WTC11 (cell line): ENCODE results near the gene PIK3R4. TPM values are rescaled to one million over a fixed set of nuclear protein-coding genes. Genes with fewer than 3 reads are reported as not detected.
A peak's percentile ranks its signal among the peaks of the same experiment; 100 is the strongest.

ENCODE experiments used
- ATAC-seq: fragments of 200-7000 bp; cut with Tn5 transposase; 2 replicates; pipeline ENCODE4 v1.10.0; 2021; ENCODE audit warnings: mild to moderate bottlenecking, moderate library complexity
- CTCF ChIA-PET: fragments of 300-600 bp; sonication (Branson Sonifier 250); formaldehyde crosslinking; loops from one replicate; lab custom pipeline; 2021; ENCODE audit warnings: antibody characterized with exemption; lab: Charles Lee
- POLR2A ChIA-PET: fragments of 350-600 bp; sonication (Branson Sonifier 250); formaldehyde crosslinking; loops from one replicate; lab custom pipeline; 2021; ENCODE audit warnings: antibody characterized with exemption; lab: Charles Lee
- DNase-seq: peaks from one replicate; pipeline ENCODE4 v3.0.0; 2021; ENCODE audit warnings: low spot score
- H3K27ac Mint-ChIP-seq: 2 replicates; pipeline ENCODE4 v1.8.0; 2021; ENCODE audit warnings: mixed read lengths
- H3K27me3 Mint-ChIP-seq: 2 replicates; pipeline ENCODE4 v1.8.0; 2021; ENCODE audit warnings: low read depth, mild to moderate bottlenecking, moderate library complexity, mixed read lengths
- H3K36me3 Mint-ChIP-seq: 2 replicates; pipeline ENCODE4 v1.8.0; 2021; ENCODE audit warnings: mixed read lengths
- H3K4me1 Mint-ChIP-seq: 2 replicates; pipeline ENCODE4 v1.8.0; 2022; ENCODE audit warnings: mixed read lengths
- H3K4me3 Mint-ChIP-seq: 2 replicates; pipeline ENCODE4 v1.8.0; 2021; ENCODE audit warnings: mild to moderate bottlenecking, moderate library complexity, mixed read lengths
- H3K9me3 Mint-ChIP-seq: 2 replicates; pipeline ENCODE4 v1.8.0; 2021; ENCODE audit warnings: mixed read lengths
- CBFB ChIP-seq: sonication (generic); formaldehyde crosslinking; IDR thresholded peaks from 2 replicates; pipeline ENCODE4 v1.8.1; 2022; ENCODE audit warnings: mild to moderate bottlenecking, low read depth, missing genetic modification reagents
- ESRRA ChIP-seq: sonication (generic); formaldehyde crosslinking; IDR thresholded peaks from 2 replicates; pipeline ENCODE4 v1.8.1; 2022; ENCODE audit warnings: mild to moderate bottlenecking, missing genetic modification reagents, borderline replicate concordance
- JUN ChIP-seq: sonication (generic); formaldehyde crosslinking; IDR thresholded peaks from 2 replicates; pipeline ENCODE4 v1.8.0; 2023; ENCODE audit warnings: mild to moderate bottlenecking, missing genetic modification reagents
- NR1H2 ChIP-seq: sonication (generic); formaldehyde crosslinking; IDR thresholded peaks from 2 replicates; pipeline ENCODE4 v1.9.0; 2021; ENCODE audit warnings: mild to moderate bottlenecking, moderate library complexity, missing genetic modification reagents
- OVOL2 ChIP-seq: fragments of 250-450 bp; sonication (Bioruptor Pico); IDR thresholded peaks from 2 replicates; pipeline ENCODE4 v1.9.0; 2021; ENCODE audit warnings: mild to moderate bottlenecking, borderline replicate concordance
- TCF7 ChIP-seq: sonication (generic); formaldehyde crosslinking; IDR thresholded peaks from 2 replicates; pipeline ENCODE4 v1.8.0; 2022; ENCODE audit warnings: mild to moderate bottlenecking, low read depth, missing genetic modification reagents, moderate library complexity
- TEAD4 ChIP-seq: sonication (generic); formaldehyde crosslinking; IDR thresholded peaks from 2 replicates; pipeline ENCODE4 v1.8.0; 2022; ENCODE audit warnings: mild to moderate bottlenecking, missing genetic modification reagents
- ZNF317 ChIP-seq: sonication (generic); formaldehyde crosslinking; IDR thresholded peaks from 2 replicates; pipeline ENCODE4 v1.8.1; 2023; ENCODE audit warnings: low read depth, mild to moderate bottlenecking, moderate library complexity, missing genetic modification reagents, borderline replicate concordance
- ZNF671 ChIP-seq: fragments of 250-450 bp; sonication (Bioruptor Pico); IDR thresholded peaks from 2 replicates; pipeline ENCODE4 v1.8.0; 2021; ENCODE audit warnings: mild to moderate bottlenecking
- total RNA-seq: library from RNA; stranded (reverse); gene quantifications from 3 replicates; pipeline ENCODE4 v1.2.3, GENCODE V29; 2021
- TF ChIP-seq, protein P1 (sequence below): sonication (generic); formaldehyde crosslinking; IDR thresholded peaks from 2 replicates; pipeline ENCODE4 v1.8.1; 2023; ENCODE audit warnings: mild to moderate bottlenecking, moderate library complexity, missing genetic modification reagents
- TF ChIP-seq, protein P2 (sequence below): sonication (generic); formaldehyde crosslinking; IDR thresholded peaks from 2 replicates; pipeline ENCODE4 v1.8.1; 2022; ENCODE audit warnings: missing genetic modification reagents, borderline replicate concordance
- TF ChIP-seq, protein P3 (sequence below): sonication (generic); formaldehyde crosslinking; IDR thresholded peaks from 2 replicates; pipeline ENCODE4 v1.8.1; 2023; ENCODE audit warnings: mild to moderate bottlenecking, missing genetic modification reagents, moderate library complexity
- TF ChIP-seq, protein P4 (sequence below): sonication (generic); formaldehyde crosslinking; IDR thresholded peaks from 2 replicates; pipeline ENCODE4 v1.8.1; 2022; ENCODE audit warnings: mild to moderate bottlenecking, missing genetic modification reagents, moderate library complexity, borderline replicate concordance
- TF ChIP-seq, protein P5 (sequence below): sonication (generic); formaldehyde crosslinking; IDR thresholded peaks from 2 replicates; pipeline ENCODE4 v1.8.0; 2023; ENCODE audit warnings: missing genetic modification reagents, mild to moderate bottlenecking, borderline replicate concordance
- TF ChIP-seq, protein P6 (sequence below): fragments of 200-600 bp; IDR thresholded peaks from 2 replicates; pipeline ENCODE4 v1.8.0; 2022; ENCODE audit warnings: antibody characterized with exemption
- TF ChIP-seq, protein P7 (sequence below): sonication (generic); formaldehyde crosslinking; IDR thresholded peaks from 2 replicates; pipeline ENCODE4 v1.8.0; 2022; ENCODE audit warnings: mild to moderate bottlenecking, missing genetic modification reagents
- TF ChIP-seq, protein P8 (sequence below): fragments of 250-450 bp; sonication (Bioruptor Pico); IDR thresholded peaks from 2 replicates; pipeline ENCODE4 v1.8.0; 2021; ENCODE audit warnings: mild to moderate bottlenecking
- TF ChIP-seq, protein P9 (sequence below): fragments of 250-450 bp; sonication (Bioruptor Pico); IDR thresholded peaks from 2 replicates; pipeline ENCODE4 v1.9.0; 2021; ENCODE audit warnings: mild to moderate bottlenecking

PIK3R4 gene
- total RNA-seq, 1 experiment from 2014 or later: 41.5 TPM

DNA sequence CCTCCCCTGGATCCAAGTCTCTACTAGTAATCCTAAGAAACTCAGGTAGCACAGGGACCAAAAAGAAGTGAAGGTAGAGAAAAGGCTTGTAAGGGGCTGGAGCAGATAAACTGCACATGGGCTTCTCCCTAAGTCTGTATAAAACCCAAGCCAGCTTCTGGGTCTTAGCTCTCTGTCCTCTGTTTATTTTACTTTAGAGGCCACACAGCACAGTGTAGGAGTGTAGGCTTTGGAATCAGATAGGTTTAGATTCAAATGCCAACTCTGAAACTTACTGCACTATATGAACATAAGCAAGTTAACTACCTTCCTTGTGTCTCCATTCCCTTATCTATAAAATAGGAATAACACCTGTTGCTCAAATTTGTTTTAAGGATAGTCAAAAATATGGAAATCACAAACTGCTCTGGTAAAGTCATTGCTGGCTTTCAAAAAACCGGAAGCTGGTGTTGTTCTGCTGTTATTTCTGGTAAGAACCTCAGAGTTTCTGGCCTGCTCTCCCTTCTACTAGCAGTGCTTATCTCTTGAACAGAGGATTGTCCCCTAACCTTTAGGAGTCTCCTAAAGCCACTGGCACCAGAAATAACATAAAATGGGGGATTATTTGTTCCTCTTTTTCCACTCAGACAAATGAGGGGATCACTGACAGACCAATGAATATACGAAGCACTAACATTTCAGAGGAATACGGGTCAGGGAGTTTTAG is 33.8 kb downstream of the PIK3R4 start:
- Mint-ChIP-seq H3K27me3 (no peaks in the 10 kb centered on the region), H3K36me3 (peaks cover 48% of the 10 kb centered on the region), H3K4me1 (no peaks in the 10 kb centered on the region), H3K9me3 (no peaks in the 10 kb centered on the region), H3K27ac (peak overlapping the region; percentile 10; the same call in 1 of the 2 replicates), H3K4me3 (no peak overlapping the region)
- TF ChIP-seq, protein P1, sequence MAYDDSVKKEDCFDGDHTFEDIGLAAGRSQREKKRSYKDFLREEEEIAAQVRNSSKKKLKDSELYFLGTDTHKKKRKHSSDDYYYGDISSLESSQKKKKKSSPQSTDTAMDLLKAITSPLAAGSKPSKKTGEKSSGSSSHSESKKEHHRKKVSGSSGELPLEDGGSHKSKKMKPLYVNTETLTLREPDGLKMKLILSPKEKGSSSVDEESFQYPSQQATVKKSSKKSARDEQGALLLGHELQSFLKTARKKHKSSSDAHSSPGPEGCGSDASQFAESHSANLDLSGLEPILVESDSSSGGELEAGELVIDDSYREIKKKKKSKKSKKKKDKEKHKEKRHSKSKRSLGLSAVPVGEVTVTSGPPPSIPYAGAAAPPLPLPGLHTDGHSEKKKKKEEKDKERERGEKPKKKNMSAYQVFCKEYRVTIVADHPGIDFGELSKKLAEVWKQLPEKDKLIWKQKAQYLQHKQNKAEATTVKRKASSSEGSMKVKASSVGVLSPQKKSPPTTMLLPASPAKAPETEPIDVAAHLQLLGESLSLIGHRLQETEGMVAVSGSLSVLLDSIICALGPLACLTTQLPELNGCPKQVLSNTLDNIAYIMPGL (CRISPR knock-in tag): no peak
- TF ChIP-seq ZNF671 (CRISPR knock-in tag): no peak
- TF ChIP-seq TCF7 (CRISPR knock-in tag): no peak
- TF ChIP-seq, protein P2, sequence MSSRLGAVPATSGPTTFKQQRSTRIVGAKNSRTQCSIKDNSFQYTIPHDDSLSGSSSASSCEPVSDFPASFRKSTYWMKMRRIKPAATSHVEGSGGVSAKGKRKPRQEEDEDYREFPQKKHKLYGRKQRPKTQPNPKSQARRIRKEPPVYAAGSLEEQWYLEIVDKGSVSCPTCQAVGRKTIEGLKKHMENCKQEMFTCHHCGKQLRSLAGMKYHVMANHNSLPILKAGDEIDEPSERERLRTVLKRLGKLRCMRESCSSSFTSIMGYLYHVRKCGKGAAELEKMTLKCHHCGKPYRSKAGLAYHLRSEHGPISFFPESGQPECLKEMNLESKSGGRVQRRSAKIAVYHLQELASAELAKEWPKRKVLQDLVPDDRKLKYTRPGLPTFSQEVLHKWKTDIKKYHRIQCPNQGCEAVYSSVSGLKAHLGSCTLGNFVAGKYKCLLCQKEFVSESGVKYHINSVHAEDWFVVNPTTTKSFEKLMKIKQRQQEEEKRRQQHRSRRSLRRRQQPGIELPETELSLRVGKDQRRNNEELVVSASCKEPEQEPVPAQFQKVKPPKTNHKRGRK (CRISPR knock-in tag): no peak
- no peak for TF ChIP-seq JUN
- no peak for TF ChIP-seq CBFB (CRISPR knock-in tag)
- TF ChIP-seq, protein P3, sequence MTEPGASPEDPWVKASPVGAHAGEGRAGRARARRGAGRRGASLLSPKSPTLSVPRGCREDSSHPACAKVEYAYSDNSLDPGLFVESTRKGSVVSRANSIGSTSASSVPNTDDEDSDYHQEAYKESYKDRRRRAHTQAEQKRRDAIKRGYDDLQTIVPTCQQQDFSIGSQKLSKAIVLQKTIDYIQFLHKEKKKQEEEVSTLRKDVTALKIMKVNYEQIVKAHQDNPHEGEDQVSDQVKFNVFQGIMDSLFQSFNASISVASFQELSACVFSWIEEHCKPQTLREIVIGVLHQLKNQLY (CRISPR knock-in tag): no peak
- TF ChIP-seq NR1H2 (CRISPR knock-in tag): no peak
- TF ChIP-seq OVOL2: no peak
- TF ChIP-seq, protein P4, sequence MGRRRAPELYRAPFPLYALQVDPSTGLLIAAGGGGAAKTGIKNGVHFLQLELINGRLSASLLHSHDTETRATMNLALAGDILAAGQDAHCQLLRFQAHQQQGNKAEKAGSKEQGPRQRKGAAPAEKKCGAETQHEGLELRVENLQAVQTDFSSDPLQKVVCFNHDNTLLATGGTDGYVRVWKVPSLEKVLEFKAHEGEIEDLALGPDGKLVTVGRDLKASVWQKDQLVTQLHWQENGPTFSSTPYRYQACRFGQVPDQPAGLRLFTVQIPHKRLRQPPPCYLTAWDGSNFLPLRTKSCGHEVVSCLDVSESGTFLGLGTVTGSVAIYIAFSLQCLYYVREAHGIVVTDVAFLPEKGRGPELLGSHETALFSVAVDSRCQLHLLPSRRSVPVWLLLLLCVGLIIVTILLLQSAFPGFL: no peak
- TF ChIP-seq, protein P5, sequence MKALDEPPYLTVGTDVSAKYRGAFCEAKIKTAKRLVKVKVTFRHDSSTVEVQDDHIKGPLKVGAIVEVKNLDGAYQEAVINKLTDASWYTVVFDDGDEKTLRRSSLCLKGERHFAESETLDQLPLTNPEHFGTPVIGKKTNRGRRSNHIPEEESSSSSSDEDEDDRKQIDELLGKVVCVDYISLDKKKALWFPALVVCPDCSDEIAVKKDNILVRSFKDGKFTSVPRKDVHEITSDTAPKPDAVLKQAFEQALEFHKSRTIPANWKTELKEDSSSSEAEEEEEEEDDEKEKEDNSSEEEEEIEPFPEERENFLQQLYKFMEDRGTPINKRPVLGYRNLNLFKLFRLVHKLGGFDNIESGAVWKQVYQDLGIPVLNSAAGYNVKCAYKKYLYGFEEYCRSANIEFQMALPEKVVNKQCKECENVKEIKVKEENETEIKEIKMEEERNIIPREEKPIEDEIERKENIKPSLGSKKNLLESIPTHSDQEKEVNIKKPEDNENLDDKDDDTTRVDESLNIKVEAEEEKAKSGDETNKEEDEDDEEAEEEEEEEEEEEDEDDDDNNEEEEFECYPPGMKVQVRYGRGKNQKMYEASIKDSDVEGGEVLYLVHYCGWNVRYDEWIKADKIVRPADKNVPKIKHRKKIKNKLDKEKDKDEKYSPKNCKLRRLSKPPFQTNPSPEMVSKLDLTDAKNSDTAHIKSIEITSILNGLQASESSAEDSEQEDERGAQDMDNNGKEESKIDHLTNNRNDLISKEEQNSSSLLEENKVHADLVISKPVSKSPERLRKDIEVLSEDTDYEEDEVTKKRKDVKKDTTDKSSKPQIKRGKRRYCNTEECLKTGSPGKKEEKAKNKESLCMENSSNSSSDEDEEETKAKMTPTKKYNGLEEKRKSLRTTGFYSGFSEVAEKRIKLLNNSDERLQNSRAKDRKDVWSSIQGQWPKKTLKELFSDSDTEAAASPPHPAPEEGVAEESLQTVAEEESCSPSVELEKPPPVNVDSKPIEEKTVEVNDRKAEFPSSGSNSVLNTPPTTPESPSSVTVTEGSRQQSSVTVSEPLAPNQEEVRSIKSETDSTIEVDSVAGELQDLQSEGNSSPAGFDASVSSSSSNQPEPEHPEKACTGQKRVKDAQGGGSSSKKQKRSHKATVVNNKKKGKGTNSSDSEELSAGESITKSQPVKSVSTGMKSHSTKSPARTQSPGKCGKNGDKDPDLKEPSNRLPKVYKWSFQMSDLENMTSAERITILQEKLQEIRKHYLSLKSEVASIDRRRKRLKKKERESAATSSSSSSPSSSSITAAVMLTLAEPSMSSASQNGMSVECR: no peak
- no peak for TF ChIP-seq TEAD4 (CRISPR knock-in tag)
- TF ChIP-seq, protein P6, sequence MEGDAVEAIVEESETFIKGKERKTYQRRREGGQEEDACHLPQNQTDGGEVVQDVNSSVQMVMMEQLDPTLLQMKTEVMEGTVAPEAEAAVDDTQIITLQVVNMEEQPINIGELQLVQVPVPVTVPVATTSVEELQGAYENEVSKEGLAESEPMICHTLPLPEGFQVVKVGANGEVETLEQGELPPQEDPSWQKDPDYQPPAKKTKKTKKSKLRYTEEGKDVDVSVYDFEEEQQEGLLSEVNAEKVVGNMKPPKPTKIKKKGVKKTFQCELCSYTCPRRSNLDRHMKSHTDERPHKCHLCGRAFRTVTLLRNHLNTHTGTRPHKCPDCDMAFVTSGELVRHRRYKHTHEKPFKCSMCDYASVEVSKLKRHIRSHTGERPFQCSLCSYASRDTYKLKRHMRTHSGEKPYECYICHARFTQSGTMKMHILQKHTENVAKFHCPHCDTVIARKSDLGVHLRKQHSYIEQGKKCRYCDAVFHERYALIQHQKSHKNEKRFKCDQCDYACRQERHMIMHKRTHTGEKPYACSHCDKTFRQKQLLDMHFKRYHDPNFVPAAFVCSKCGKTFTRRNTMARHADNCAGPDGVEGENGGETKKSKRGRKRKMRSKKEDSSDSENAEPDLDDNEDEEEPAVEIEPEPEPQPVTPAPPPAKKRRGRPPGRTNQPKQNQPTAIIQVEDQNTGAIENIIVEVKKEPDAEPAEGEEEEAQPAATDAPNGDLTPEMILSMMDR: no peak
- TF ChIP-seq, protein P7, sequence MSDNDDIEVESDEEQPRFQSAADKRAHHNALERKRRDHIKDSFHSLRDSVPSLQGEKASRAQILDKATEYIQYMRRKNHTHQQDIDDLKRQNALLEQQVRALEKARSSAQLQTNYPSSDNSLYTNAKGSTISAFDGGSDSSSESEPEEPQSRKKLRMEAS (CRISPR knock-in tag): no peak
- no peak for TF ChIP-seq ZNF317 (CRISPR knock-in tag)
- TF ChIP-seq ESRRA (CRISPR knock-in tag): no peak
- TF ChIP-seq, protein P8, sequence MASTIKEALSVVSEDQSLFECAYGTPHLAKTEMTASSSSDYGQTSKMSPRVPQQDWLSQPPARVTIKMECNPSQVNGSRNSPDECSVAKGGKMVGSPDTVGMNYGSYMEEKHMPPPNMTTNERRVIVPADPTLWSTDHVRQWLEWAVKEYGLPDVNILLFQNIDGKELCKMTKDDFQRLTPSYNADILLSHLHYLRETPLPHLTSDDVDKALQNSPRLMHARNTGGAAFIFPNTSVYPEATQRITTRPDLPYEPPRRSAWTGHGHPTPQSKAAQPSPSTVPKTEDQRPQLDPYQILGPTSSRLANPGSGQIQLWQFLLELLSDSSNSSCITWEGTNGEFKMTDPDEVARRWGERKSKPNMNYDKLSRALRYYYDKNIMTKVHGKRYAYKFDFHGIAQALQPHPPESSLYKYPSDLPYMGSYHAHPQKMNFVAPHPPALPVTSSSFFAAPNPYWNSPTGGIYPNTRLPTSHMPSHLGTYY: no peak
- TF ChIP-seq, protein P9, sequence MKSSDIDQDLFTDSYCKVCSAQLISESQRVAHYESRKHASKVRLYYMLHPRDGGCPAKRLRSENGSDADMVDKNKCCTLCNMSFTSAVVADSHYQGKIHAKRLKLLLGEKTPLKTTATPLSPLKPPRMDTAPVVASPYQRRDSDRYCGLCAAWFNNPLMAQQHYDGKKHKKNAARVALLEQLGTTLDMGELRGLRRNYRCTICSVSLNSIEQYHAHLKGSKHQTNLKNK (CRISPR knock-in tag): no peak
- CTCF ChIA-PET: no interaction called here
- DNase-seq (no peak), ATAC-seq (no peak)
- POLR2A ChIA-PET: no interaction called here
